Tibial nerve (tissue), 4 donors: ENCODE results near the gene NOS3.

Source experiments
- EP300 ChIP-seq, 2 donors: sonication (generic); formaldehyde crosslinking; IDR thresholded peaks; one replicate each; pipeline ENCODE4 v1.6.1; 2017; ENCODE audit warnings: antibody characterized with exemption in 2 of 2, mild to moderate bottlenecking in 1 of 2
- POLR2A ChIP-seq, 2 donors: fragments of 450-650 bp; IDR thresholded peaks; one replicate each; pipeline ENCODE4 v1.6.1; 2017; ENCODE audit warnings: antibody characterized with exemption in 2 of 2, mild to moderate bottlenecking in 2 of 2, moderate library complexity in 2 of 2
- TF ChIP-seq, protein P1 (sequence below), 5 experiments: fragments of 200-600 bp in 3 of 5; fragments of 450-650 bp in 2 of 5; sonication (generic) in 3 of 5; IDR thresholded peaks; one replicate each; pipeline ENCODE4 v1.5.1; 2016 to 2019; ENCODE audit warnings: antibody characterized with exemption in 5 of 5, mild to moderate bottlenecking in 3 of 5, moderate library complexity in 2 of 5

DNA sequence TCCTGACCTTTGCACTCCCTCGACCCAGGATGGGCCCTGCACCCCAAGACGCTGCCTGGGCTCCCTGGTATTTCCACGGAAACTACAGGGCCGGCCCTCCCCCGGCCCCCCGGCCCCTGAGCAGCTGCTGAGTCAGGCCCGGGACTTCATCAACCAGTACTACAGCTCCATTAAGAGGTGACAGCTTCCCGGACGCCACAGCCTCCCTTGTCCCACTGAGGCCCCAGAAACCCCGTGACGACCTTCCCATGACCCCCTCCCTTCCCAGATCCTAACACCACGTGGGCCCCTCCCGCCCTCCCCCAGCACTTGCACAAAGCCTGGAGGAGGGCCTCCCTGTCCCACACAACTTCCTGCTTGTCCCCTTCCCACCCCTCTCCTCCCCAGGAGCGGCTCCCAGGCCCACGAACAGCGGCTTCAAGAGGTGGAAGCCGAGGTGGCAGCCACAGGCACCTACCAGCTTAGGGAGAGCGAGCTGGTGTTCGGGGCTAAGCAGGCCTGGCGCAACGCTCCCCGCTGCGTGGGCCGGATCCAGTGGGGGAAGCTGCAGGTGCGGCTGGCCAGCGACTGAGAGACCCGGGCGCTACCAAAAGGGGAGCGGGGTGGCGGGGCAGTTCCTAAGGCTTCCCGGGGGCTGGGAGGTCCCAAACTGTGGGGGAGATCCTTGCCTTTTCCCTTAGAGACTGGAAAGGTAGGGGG, 5.7 kb downstream of the NOS3 start:
- TF ChIP-seq, protein P1, sequence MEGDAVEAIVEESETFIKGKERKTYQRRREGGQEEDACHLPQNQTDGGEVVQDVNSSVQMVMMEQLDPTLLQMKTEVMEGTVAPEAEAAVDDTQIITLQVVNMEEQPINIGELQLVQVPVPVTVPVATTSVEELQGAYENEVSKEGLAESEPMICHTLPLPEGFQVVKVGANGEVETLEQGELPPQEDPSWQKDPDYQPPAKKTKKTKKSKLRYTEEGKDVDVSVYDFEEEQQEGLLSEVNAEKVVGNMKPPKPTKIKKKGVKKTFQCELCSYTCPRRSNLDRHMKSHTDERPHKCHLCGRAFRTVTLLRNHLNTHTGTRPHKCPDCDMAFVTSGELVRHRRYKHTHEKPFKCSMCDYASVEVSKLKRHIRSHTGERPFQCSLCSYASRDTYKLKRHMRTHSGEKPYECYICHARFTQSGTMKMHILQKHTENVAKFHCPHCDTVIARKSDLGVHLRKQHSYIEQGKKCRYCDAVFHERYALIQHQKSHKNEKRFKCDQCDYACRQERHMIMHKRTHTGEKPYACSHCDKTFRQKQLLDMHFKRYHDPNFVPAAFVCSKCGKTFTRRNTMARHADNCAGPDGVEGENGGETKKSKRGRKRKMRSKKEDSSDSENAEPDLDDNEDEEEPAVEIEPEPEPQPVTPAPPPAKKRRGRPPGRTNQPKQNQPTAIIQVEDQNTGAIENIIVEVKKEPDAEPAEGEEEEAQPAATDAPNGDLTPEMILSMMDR (IDR thresholded peaks at IDR 0.05) = no peak
- TF ChIP-seq POLR2A (IDR thresholded peaks at IDR 0.05) (no peak), EP300 (IDR thresholded peaks at IDR 0.05) (no peak)
